K562 (cell line): ENCODE data around the gene ZCCHC8. TPM values are rescaled to one million over a fixed set of nuclear protein-coding genes. Genes with fewer than 3 reads are reported as not detected.

ENCODE experiments used
- ESRRB ChIP-seq: fragments of 250-450 bp; sonication (Bioruptor Pico); IDR thresholded peaks from 2 replicates; pipeline ENCODE4 v1.5.0; 2020; ENCODE audit warnings: mild to moderate bottlenecking, moderate library complexity, borderline replicate concordance
- GATA2 ChIP-seq: sonication (generic); formaldehyde crosslinking; IDR thresholded peaks from 2 replicates; pipeline ENCODE4 v1.4.0; 2020; ENCODE audit warnings: mild to moderate bottlenecking, missing genetic modification reagents
- MYC ChIP-seq, 2 experiments: fragments of 250-450 bp in 1 of 2; sonication (Bioruptor Pico) in 1 of 2; IDR thresholded peaks; 2 replicates each; pipeline versions ENCODE4 v1.5.1 to v1.6.1; 2012 to 2021; ENCODE audit warnings: low read depth in 2 of 2, borderline replicate concordance in 1 of 2, improper control_type of control experiment in 1 of 2, low read length in 1 of 2, mild to moderate bottlenecking in 1 of 2, moderate library complexity in 1 of 2
- RREB1 ChIP-seq: fragments of 250-450 bp; sonication (Bioruptor Pico); IDR thresholded peaks from 2 replicates; pipeline ENCODE4 v1.4.0; 2020
- TRIM28 ChIP-seq: fragments of 450-650 bp; IDR thresholded peaks from 2 replicates; pipeline ENCODE4 v1.6.1; 2017
- VEZF1 ChIP-seq: fragments of 200-800 bp; sonication (Bioruptor generic); IDR thresholded peaks from 2 replicates; pipeline ENCODE4 v1.6.1; 2017; ENCODE audit warnings: missing genetic modification characterization, missing compliant biosample characterization
- ZBTB11 ChIP-seq, 3 experiments: fragments of 200-800 bp in 1 of 3; fragments of 250-450 bp in 1 of 3; fragments of 450-650 bp in 1 of 3; sonication (Bioruptor Pico) in 1 of 3; sonication (Bioruptor generic) in 1 of 3; formaldehyde crosslinking in 1 of 3; IDR thresholded peaks; 2 replicates each; pipeline versions ENCODE4 v1.6.1 to v1.8.0; 2016 to 2022; ENCODE audit warnings: mild to moderate bottlenecking in 2 of 3, missing genetic modification characterization in 2 of 3, missing compliant biosample characterization in 1 of 3, moderate library complexity in 1 of 3
- ZNF24 ChIP-seq: fragments of 450-650 bp; IDR thresholded peaks from 2 replicates; pipeline ENCODE4 v1.6.1; 2016
- ZNF592 ChIP-seq: fragments of 450-650 bp; IDR thresholded peaks from 2 replicates; pipeline ENCODE4 v1.6.1; 2017; ENCODE audit warnings: antibody characterized with exemption, mild to moderate bottlenecking
- polyA plus RNA-seq, 8 experiments: library from polyadenylated mRNA; depleted of rRNA in 4 of 8; stranded (reverse) in 5 of 8; unstranded in 3 of 8; fragments of >200 nt; fragmentation: Nextera tagmentation in 2 of 8; fragmentation: Illumina TruSeq in 1 of 8; extraction: Ambion mirVana in 2 of 8; extraction: Trizol in 1 of 8; gene quantifications; 2 replicates each; pipeline versions ENCODE4 v1.2.1 to v1.2.3, GENCODE V29; 2011 to 2014; ENCODE audit warnings: inconsistent platforms in 1 of 8, missing spikeins in 1 of 8
- total RNA-seq, 7 experiments: library from RNA; depleted of rRNA in 6 of 7; stranded (reverse); fragments of >200 nt in 6 of 7; fragmentation: Illumina TruSeq in 2 of 7; extraction: Trizol in 2 of 7; gene quantifications; 2 replicates each; pipeline versions ENCODE4 v1.2.1 to v1.2.3, GENCODE V29; 2011 to 2021; ENCODE audit warnings: low replicate concordance in 1 of 7

The ZCCHC8 gene
- total and polyA plus RNA-seq, 9 of the 15 experiments (the other 6 are each of a cell fraction or from before 2014, with no cell fraction given): 14.8 to 50.9 (median 34.1) TPM

- TF ChIP-seq ZNF592: peak; percentile 74; the same call in 1 of the 2 replicates
- no peak for TF ChIP-seq ESRRB (CRISPR knock-in tag)
- no peak for TF ChIP-seq TRIM28
- peak; percentile 59; the same call in 1 of the 2 replicates for TF ChIP-seq ZNF24
- TF ChIP-seq MYC (IDR thresholded peaks at IDR 0.05; ENCODE audit: low read depth, low read length): no peak; the same call in none of the 2 replicates
- TF ChIP-seq MYC (CRISPR knock-in tag; IDR thresholded peaks at IDR 0.05; ENCODE audit: borderline replicate concordance, low read depth): no peak
- TF ChIP-seq ZBTB11 (CRISPR knock-in tag; IDR thresholded peaks at IDR 0.05): peak in 1 of 3 experiments; percentile 68; a peak in 2 of 6 replicates
- no peak for TF ChIP-seq RREB1 (CRISPR knock-in tag)
- peak; percentile 61 for TF ChIP-seq VEZF1 (CRISPR knock-in tag)
- TF ChIP-seq GATA2 (CRISPR knock-in tag): no peak
Measured at GRCh38 chr12:122421821-122422729, 78.7 kb downstream of the ZCCHC8 start, which contains the start of gene CLIP1 (continued).
